Sigmoid colon (tissue), 4 donors: ENCODE data around the gene DUSP22.

ENCODE experiments used
- POLR2A ChIP-seq, 2 donors: fragments of 450-650 bp; IDR thresholded peaks; one replicate each; pipeline ENCODE4 v1.6.1; 2016; ENCODE audit warnings: antibody characterized with exemption in 2 of 2, mild to moderate bottlenecking in 2 of 2, moderate library complexity in 2 of 2
- POLR2AphosphoS5 ChIP-seq, 4 donors: sonication (generic); formaldehyde crosslinking; IDR thresholded peaks; one replicate each; pipeline ENCODE4 v1.6.1; 2017; ENCODE audit warnings: antibody characterized with exemption in 4 of 4
- TF ChIP-seq, protein P1 (sequence below), 4 experiments: fragments of 450-650 bp in 3 of 4; fragments of 200-600 bp in 1 of 4; IDR thresholded peaks; one replicate each; pipeline ENCODE4 v1.5.1; 2016 to 2019; ENCODE audit warnings: antibody characterized with exemption in 4 of 4, mild to moderate bottlenecking in 3 of 4, moderate library complexity in 2 of 4

DNA sequence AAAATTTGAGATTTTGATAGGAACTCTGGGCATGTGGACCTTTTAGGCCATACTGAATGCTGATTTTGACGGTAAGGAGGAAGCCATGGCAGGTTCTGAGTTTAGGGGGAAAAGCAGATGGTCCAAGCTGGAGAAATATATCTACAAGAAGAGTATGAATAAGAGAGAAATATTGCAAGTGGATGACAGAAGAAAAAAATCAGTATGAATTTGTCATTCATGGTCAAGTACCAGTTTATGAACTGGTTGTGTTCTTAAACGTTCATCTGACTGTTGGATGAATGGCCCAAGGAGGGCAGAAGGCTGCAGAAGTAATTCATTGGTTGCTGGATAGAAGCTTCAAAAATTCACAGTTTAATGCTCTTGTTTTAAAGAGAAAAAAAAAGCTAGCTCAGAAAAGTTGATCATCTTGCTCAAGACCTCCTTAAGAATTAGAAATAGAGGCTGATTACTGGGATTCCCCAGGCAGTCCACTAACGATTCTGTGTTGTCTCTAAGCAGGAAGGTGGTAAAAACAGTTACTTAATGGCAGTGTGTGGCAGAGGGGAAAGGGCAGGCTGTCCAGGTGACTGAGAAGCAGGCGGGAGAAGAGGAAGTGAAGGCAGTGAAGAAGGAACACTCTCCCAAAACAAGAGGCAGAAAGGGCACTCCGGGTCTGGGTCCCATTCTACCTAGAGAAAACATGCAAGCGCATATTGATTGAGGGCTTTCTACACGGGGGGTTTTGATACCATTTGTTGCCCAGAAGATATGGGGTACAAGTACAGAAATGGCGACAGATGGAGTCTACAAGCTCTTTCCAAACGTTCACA lies 2.0 kb upstream of the DUSP22 start:
- TF ChIP-seq, protein P1, sequence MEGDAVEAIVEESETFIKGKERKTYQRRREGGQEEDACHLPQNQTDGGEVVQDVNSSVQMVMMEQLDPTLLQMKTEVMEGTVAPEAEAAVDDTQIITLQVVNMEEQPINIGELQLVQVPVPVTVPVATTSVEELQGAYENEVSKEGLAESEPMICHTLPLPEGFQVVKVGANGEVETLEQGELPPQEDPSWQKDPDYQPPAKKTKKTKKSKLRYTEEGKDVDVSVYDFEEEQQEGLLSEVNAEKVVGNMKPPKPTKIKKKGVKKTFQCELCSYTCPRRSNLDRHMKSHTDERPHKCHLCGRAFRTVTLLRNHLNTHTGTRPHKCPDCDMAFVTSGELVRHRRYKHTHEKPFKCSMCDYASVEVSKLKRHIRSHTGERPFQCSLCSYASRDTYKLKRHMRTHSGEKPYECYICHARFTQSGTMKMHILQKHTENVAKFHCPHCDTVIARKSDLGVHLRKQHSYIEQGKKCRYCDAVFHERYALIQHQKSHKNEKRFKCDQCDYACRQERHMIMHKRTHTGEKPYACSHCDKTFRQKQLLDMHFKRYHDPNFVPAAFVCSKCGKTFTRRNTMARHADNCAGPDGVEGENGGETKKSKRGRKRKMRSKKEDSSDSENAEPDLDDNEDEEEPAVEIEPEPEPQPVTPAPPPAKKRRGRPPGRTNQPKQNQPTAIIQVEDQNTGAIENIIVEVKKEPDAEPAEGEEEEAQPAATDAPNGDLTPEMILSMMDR (IDR thresholded peaks at IDR 0.05), result no peak
- TF ChIP-seq POLR2A (IDR thresholded peaks at IDR 0.05) (no peak), POLR2AphosphoS5 (IDR thresholded peaks at IDR 0.05) (no peak)
